Hepatocyte (in vitro differentiated cells): Measurements from ENCODE around the gene SMIM31. TPM values are rescaled to one million over a fixed set of nuclear protein-coding genes. Genes with fewer than 3 reads are reported as not detected.

Experiments used
- DNase-seq: peaks from one replicate; pipeline ENCODE4 v3.0.0-alpha.2; 2016; ENCODE audit warnings: low spot score
- H2AFZ ChIP-seq: fragments of 200-600 bp; sonication (generic); 2 replicates; pipeline ENCODE4 v1.6.0; 2016; ENCODE audit warnings: antibody characterized with exemption, mild to moderate bottlenecking
- H3K27ac ChIP-seq: fragments of 200-600 bp; sonication (generic); 2 replicates; pipeline ENCODE4 v1.5.1; 2016; ENCODE audit warnings: mild to moderate bottlenecking
- H3K27me3 ChIP-seq: fragments of 200-600 bp; sonication (generic); 2 replicates; pipeline ENCODE4 v1.6.1; 2016
- H3K36me3 ChIP-seq: fragments of 200-600 bp; sonication (generic); replicated peaks from 2 replicates; pipeline ENCODE4 v1.5.1; 2016; ENCODE audit warnings: low read depth; ENCODE audit not compliant: insufficient read depth
- H3K4me1 ChIP-seq: fragments of 200-600 bp; sonication (generic); 2 replicates; pipeline ENCODE4 v1.5.1; 2016; ENCODE audit warnings: mild to moderate bottlenecking, moderate library complexity; ENCODE audit not compliant: insufficient read depth
- H3K4me2 ChIP-seq: fragments of 200-600 bp; sonication (generic); 2 replicates; pipeline ENCODE4 v1.6.0; 2016
- H3K4me3 ChIP-seq: fragments of 200-600 bp; sonication (generic); 2 replicates; pipeline ENCODE4 v1.5.1; 2016; ENCODE audit warnings: mild to moderate bottlenecking
- H3K79me2 ChIP-seq: fragments of 200-600 bp; sonication (generic); 2 replicates; pipeline ENCODE4 v1.6.0; 2017; ENCODE audit warnings: mild to moderate bottlenecking
- H3K9me2 ChIP-seq: fragments of 200-600 bp; sonication (generic); replicated peaks from 2 replicates; pipeline ENCODE4 v1.6.0; 2017; ENCODE audit warnings: mild to moderate bottlenecking; ENCODE audit not compliant: insufficient read depth
- H3K9me3 ChIP-seq: fragments of 200-600 bp; sonication (generic); 2 replicates; pipeline ENCODE4 v1.5.1; 2016; ENCODE audit warnings: low read depth, mild to moderate bottlenecking
- H4K20me1 ChIP-seq: fragments of 200-600 bp; sonication (generic); 2 replicates; pipeline ENCODE4 v1.6.0; 2016; ENCODE audit warnings: mild to moderate bottlenecking; ENCODE audit not compliant: insufficient read depth, poor library complexity, severe bottlenecking
- EZH2 ChIP-seq: fragments of 200-600 bp; sonication (generic); IDR thresholded peaks from 2 replicates; pipeline ENCODE4 v1.6.1; 2016; ENCODE audit warnings: antibody characterized with exemption, mild to moderate bottlenecking, borderline replicate concordance
- EZH2phosphoT487 ChIP-seq: fragments of 200-600 bp; sonication (generic); IDR thresholded peaks from one replicate; pipeline ENCODE4 v1.6.1; 2018; ENCODE audit warnings: antibody characterized with exemption, mild to moderate bottlenecking, low read depth, moderate library complexity; ENCODE audit not compliant: unreplicated experiment, severe bottlenecking
- WGBS: methylation state at CpG from one replicate; pipeline ENCODE4 v1.1.6; 2016; ENCODE audit warnings: low lambda C conversion rate; ENCODE audit errors: missing lambda C conversion rate; 5-methylcytosine and 5-hydroxymethylcytosine counted together
- polyA plus RNA-seq: library from polyadenylated mRNA; unstranded; fragments of >200 nt; fragmentation: Nextera tagmentation; extraction: Ambion mirVana; gene quantifications from 2 replicates; pipeline ENCODE4 v1.2.1, GENCODE V29; 2016
- total RNA-seq: library from RNA; depleted of rRNA; stranded (reverse); fragments of >200 nt; gene quantifications from 2 replicates; pipeline ENCODE4 v1.2.3, GENCODE V29; 2014
- TF ChIP-seq, protein P1 (sequence below): fragments of 200-600 bp; sonication (generic); IDR thresholded peaks from 2 replicates; pipeline ENCODE4 v1.5.1; 2016; ENCODE audit warnings: antibody characterized with exemption, mild to moderate bottlenecking; ENCODE audit not compliant: poor library complexity

The SMIM31 gene
- total and polyA plus RNA-seq, 2 experiments from 2014 or later, result 0.43 to 0.51 TPM

- H4K20me1 ChIP-seq, result no peaks in the 10 kb centered on the region
- H3K36me3 ChIP-seq, result no peaks in the 10 kb centered on the region
- 78% methylated on average over 4 of the region's 4 CpGs for WGBS
- no peaks in the 10 kb centered on the region for H3K79me2 ChIP-seq
- no peak overlapping the region for H3K4me3 ChIP-seq
- H3K4me1 ChIP-seq, result no peaks in the 10 kb centered on the region
- no peak overlapping the region for H3K27ac ChIP-seq
- H2AFZ ChIP-seq, result no peak overlapping the region
- no peaks in the 10 kb centered on the region for H3K9me3 ChIP-seq
- H3K9me2 ChIP-seq, result no peaks in the 10 kb centered on the region
- no peaks in the 10 kb centered on the region for H3K27me3 ChIP-seq
- no peak overlapping the region for H3K4me2 ChIP-seq
- no peak for DNase-seq
- TF ChIP-seq, protein P1, sequence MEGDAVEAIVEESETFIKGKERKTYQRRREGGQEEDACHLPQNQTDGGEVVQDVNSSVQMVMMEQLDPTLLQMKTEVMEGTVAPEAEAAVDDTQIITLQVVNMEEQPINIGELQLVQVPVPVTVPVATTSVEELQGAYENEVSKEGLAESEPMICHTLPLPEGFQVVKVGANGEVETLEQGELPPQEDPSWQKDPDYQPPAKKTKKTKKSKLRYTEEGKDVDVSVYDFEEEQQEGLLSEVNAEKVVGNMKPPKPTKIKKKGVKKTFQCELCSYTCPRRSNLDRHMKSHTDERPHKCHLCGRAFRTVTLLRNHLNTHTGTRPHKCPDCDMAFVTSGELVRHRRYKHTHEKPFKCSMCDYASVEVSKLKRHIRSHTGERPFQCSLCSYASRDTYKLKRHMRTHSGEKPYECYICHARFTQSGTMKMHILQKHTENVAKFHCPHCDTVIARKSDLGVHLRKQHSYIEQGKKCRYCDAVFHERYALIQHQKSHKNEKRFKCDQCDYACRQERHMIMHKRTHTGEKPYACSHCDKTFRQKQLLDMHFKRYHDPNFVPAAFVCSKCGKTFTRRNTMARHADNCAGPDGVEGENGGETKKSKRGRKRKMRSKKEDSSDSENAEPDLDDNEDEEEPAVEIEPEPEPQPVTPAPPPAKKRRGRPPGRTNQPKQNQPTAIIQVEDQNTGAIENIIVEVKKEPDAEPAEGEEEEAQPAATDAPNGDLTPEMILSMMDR, result no peak
- no peak for TF ChIP-seq EZH2
- TF ChIP-seq EZH2phosphoT487, result no peak
Measured at GRCh38 chr4:164824581-164824980, 70.7 kb downstream of the SMIM31 start.

GRCh38 chr4:164828955-164829354, 75.0 kb downstream of the SMIM31 start:
- no peaks in the 10 kb centered on the region for H3K79me2 ChIP-seq
- 88% methylated on average over 3 of the region's 3 CpGs for WGBS

GRCh38 chr4:164846566-164846965, 92.6 kb downstream of the SMIM31 start:
- WGBS, result 44% methylated on average over 4 of the region's 4 CpGs
- no peaks in the 10 kb centered on the region for H3K27me3 ChIP-seq
- H4K20me1 ChIP-seq, result no peaks in the 10 kb centered on the region
- H2AFZ ChIP-seq, result no peak overlapping the region
- no peak overlapping the region for H3K27ac ChIP-seq
- H3K36me3 ChIP-seq, result no peaks in the 10 kb centered on the region
- H3K4me1 ChIP-seq, result no peaks in the 10 kb centered on the region
- no peak for DNase-seq
- no peak overlapping the region for H3K4me2 ChIP-seq
- no peak overlapping the region for H3K4me3 ChIP-seq
- H3K79me2 ChIP-seq, result no peaks in the 10 kb centered on the region
- no peak for TF ChIP-seq EZH2
- no peak for TF ChIP-seq EZH2phosphoT487
- no peaks in the 10 kb centered on the region for H3K9me2 ChIP-seq
- H3K9me3 ChIP-seq, result no peaks in the 10 kb centered on the region

More at GRCh38 chr4:164828955-164829354, 75.0 kb downstream of the SMIM31 start:
- H3K9me3 ChIP-seq, result no peaks in the 10 kb centered on the region
- H3K4me1 ChIP-seq, result no peaks in the 10 kb centered on the region
- H2AFZ ChIP-seq, result no peak overlapping the region
- H3K4me3 ChIP-seq, result no peak overlapping the region
- DNase-seq, result no peak
- no peaks in the 10 kb centered on the region for H3K9me2 ChIP-seq
- TF ChIP-seq EZH2phosphoT487, result no peak
- TF ChIP-seq, protein P1, result no peak
- no peak for TF ChIP-seq EZH2
- no peak overlapping the region for H3K27ac ChIP-seq
- H3K4me2 ChIP-seq, result no peak overlapping the region
- no peaks in the 10 kb centered on the region for H4K20me1 ChIP-seq
- no peaks in the 10 kb centered on the region for H3K36me3 ChIP-seq
- no peaks in the 10 kb centered on the region for H3K27me3 ChIP-seq

GRCh38 chr4:164847016-164847415, 93.1 kb downstream of the SMIM31 start:
- Histone ChIP-seq H4K20me1 (no peaks in the 10 kb centered on the region), H3K27ac (no peak overlapping the region), H2AFZ (no peak overlapping the region), H3K9me3 (no peaks in the 10 kb centered on the region), H3K9me2 (no peaks in the 10 kb centered on the region), H3K4me2 (no peak overlapping the region), H3K4me3 (no peak overlapping the region), H3K4me1 (no peaks in the 10 kb centered on the region), H3K36me3 (no peaks in the 10 kb centered on the region), H3K27me3 (no peaks in the 10 kb centered on the region), H3K79me2 (no peaks in the 10 kb centered on the region)
- WGBS, result 61% methylated on average over 3 of the region's 3 CpGs
- TF ChIP-seq, protein P1, result no peak
- TF ChIP-seq EZH2phosphoT487, result no peak
- no peak for TF ChIP-seq EZH2
- no peak for DNase-seq
